Large intestine (tissue), 3 donors: ENCODE measurements around the gene RAD51AP1. TPM values are rescaled to one million over a fixed set of nuclear protein-coding genes. Genes with fewer than 3 reads are reported as not detected.

Source experiments
- DNase-seq, 2 donors: peaks; one replicate each; pipeline versions ENCODE4 v3.0.0 to v3.0.0-alpha.2; 2013
- H3K27ac ChIP-seq: one replicate; pipeline ENCODE4 v1.5.1; 2013; ENCODE audit warnings: low read length
- H3K27me3 ChIP-seq: 2 replicates; pipeline ENCODE4 v1.6.1; 2013; ENCODE audit warnings: low read length; ENCODE audit not compliant: control insufficient read depth, insufficient read depth
- H3K36me3 ChIP-seq: 2 replicates; pipeline ENCODE4 v1.6.1; 2013; ENCODE audit warnings: low read length; ENCODE audit not compliant: control insufficient read depth, insufficient read depth
- H3K4me1 ChIP-seq: one replicate; pipeline ENCODE4 v1.6.1; 2013; ENCODE audit warnings: low read length; ENCODE audit not compliant: control insufficient read depth, insufficient read depth
- H3K4me3 ChIP-seq: one replicate; pipeline ENCODE4 v1.5.1; 2013; ENCODE audit warnings: low read length
- H3K9me3 ChIP-seq: one replicate; pipeline ENCODE4 v1.6.1; 2013; ENCODE audit warnings: mild to moderate bottlenecking, low read depth, low read length, moderate library complexity; ENCODE audit not compliant: control insufficient read depth
- WGBS: methylation state at CpG from one replicate; pipeline ENCODE4 v1.1.5; 2013; ENCODE audit warnings: low lambda C conversion rate; ENCODE audit not compliant: insufficient coverage; 5-methylcytosine and 5-hydroxymethylcytosine counted together
- polyA plus RNA-seq: library from polyadenylated mRNA; unstranded; fragments of 120-200 nt; gene quantifications from one replicate; pipeline ENCODE4 v1.2.1, GENCODE V29; 2013

RAD51AP1 gene
- polyA plus RNA-seq, 1 donor, result 16.0 TPM

GRCh38 chr12:4564818-4565217 is 26.1 kb downstream of the RAD51AP1 start:
- no peak for DNase-seq
- Histone ChIP-seq H3K27me3 (peaks cover 4% of the 10 kb centered on the region), H3K9me3 (no peaks in the 10 kb centered on the region), H3K27ac (no peak overlapping the region), H3K4me3 (no peak overlapping the region), H3K36me3 (no peaks in the 10 kb centered on the region), H3K4me1 (peaks cover 9% of the 10 kb centered on the region)
- 80% methylated on average over 4 of the region's 5 CpGs for WGBS

- H3K36me3 ChIP-seq, result no peaks in the 10 kb centered on the region
- H3K4me1 ChIP-seq, result peaks cover 8% of the 10 kb centered on the region
- DNase-seq, result no peak
- H3K27me3 ChIP-seq, result peaks cover 4% of the 10 kb centered on the region
- H3K27ac ChIP-seq, result no peak overlapping the region
- H3K9me3 ChIP-seq, result no peaks in the 10 kb centered on the region
- no CpG with 5 or more reads among the region's 2 CpGs for WGBS
- H3K4me3 ChIP-seq, result no peak overlapping the region
These were observed 27.8 kb downstream of the RAD51AP1 start for GRCh38 chr12:4566474-4566873.

- Histone ChIP-seq H3K27me3 (peaks cover 4% of the 10 kb centered on the region), H3K9me3 (no peaks in the 10 kb centered on the region), H3K4me1 (peaks cover 2% of the 10 kb centered on the region), H3K36me3 (no peaks in the 10 kb centered on the region), H3K4me3 (no peak overlapping the region), H3K27ac (no peak overlapping the region)
- WGBS, result 45% methylated on average over 2 of the region's 3 CpGs
- peak in 1 of 2 donors; percentile 23 for DNase-seq
These were observed 28.6 kb downstream of the RAD51AP1 start for GRCh38 chr12:4567073-4567881.

GRCh38 chr12:4569261-4569660 is 30.6 kb downstream of the RAD51AP1 start:
- no peak overlapping the region for H3K27ac ChIP-seq
- no peaks in the 10 kb centered on the region for H3K9me3 ChIP-seq
- no peaks in the 10 kb centered on the region for H3K4me1 ChIP-seq
- WGBS, result no CpG with 5 or more reads among the region's 4 CpGs
- H3K4me3 ChIP-seq, result no peak overlapping the region
- DNase-seq, result no peak
- H3K27me3 ChIP-seq, result no peaks in the 10 kb centered on the region
- no peaks in the 10 kb centered on the region for H3K36me3 ChIP-seq

- Histone ChIP-seq H3K27me3 (no peaks in the 10 kb centered on the region), H3K4me3 (no peak overlapping the region), H3K27ac (no peak overlapping the region), H3K36me3 (no peaks in the 10 kb centered on the region), H3K4me1 (no peaks in the 10 kb centered on the region), H3K9me3 (no peaks in the 10 kb centered on the region)
- no peak for DNase-seq
- 100% methylated on average over 1 of the region's 7 CpGs for WGBS
These were observed 34.0 kb downstream of the RAD51AP1 start for GRCh38 chr12:4572680-4573079.

GRCh38 chr12:4579305-4580102 is 40.8 kb downstream of the RAD51AP1 start:
- peak in 1 of 2 donors; percentile 13 for DNase-seq
- Histone ChIP-seq H3K9me3 (no peaks in the 10 kb centered on the region), H3K27me3 (peaks cover 3% of the 10 kb centered on the region), H3K4me3 (no peak overlapping the region), H3K27ac (no peak overlapping the region), H3K36me3 (no peaks in the 10 kb centered on the region), H3K4me1 (no peaks in the 10 kb centered on the region)
- no CpG with 5 or more reads among the region's 8 CpGs for WGBS

GRCh38 chr12:4580281-4580688 is 41.6 kb downstream of the RAD51AP1 start:
- Histone ChIP-seq H3K36me3 (no peaks in the 10 kb centered on the region), H3K27ac (no peak overlapping the region), H3K4me3 (no peak overlapping the region), H3K27me3 (peaks cover 3% of the 10 kb centered on the region), H3K9me3 (no peaks in the 10 kb centered on the region), H3K4me1 (no peaks in the 10 kb centered on the region)
- WGBS, result no CpG with 5 or more reads among the region's 3 CpGs
- no peak for DNase-seq

DNA sequence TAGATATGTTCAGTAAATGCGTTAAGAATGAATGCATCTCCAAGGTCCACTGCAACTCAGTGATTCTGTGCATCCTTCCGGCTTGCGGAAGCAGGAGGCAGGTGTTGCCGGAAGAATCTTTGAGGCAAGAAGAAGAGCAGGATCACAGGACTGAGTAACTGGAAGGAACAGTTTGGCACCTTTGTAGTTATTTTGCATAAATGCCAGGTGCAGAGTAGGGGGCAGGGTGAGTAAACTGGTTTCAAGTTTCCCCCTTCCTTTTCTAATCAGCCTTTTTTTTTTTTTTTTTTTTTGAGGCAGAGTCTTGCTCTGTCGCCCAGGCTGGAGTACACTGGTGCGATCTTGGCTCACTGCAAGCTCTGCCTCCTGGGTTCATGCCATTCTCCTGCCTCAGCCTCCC is 45.6 kb downstream of the RAD51AP1 start:
- H3K4me3 ChIP-seq, result no peak overlapping the region
- no peak for DNase-seq
- H3K9me3 ChIP-seq, result no peaks in the 10 kb centered on the region
- no peaks in the 10 kb centered on the region for H3K36me3 ChIP-seq
- WGBS, result no CpG with 5 or more reads among the region's 6 CpGs
- H3K27me3 ChIP-seq, result peaks cover 3% of the 10 kb centered on the region
- H3K27ac ChIP-seq, result no peak overlapping the region
- no peaks in the 10 kb centered on the region for H3K4me1 ChIP-seq

- no peak for DNase-seq
- Histone ChIP-seq H3K36me3 (no peaks in the 10 kb centered on the region), H3K27me3 (peaks cover 3% of the 10 kb centered on the region), H3K27ac (no peak overlapping the region), H3K9me3 (no peaks in the 10 kb centered on the region), H3K4me1 (no peaks in the 10 kb centered on the region), H3K4me3 (no peak overlapping the region)
- WGBS, result 100% methylated on average over 3 of the region's 7 CpGs
These were observed 46.2 kb downstream of the RAD51AP1 start for GRCh38 chr12:4584896-4585295.

DNA sequence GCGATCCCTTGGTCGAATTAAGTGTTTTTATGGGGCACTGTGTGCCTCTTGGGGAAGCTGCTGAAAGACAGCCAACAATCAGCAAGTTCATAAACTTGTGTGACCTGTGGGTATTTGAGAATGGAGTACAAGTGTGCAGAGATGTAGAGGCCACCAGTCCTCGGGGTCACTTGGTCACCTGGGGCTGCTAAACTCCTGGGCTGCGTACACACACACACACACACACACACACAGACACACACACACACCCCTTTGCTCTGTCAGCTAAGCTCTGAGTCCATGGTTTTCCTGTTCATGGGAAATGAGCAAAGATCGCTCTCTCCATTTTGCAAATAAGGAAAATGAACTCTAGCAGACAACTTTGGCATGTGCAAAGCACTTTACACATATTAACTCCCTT is 47.8 kb downstream of the RAD51AP1 start:
- Histone ChIP-seq H3K27ac (no peak overlapping the region), H3K27me3 (no peaks in the 10 kb centered on the region), H3K4me1 (no peaks in the 10 kb centered on the region), H3K36me3 (no peaks in the 10 kb centered on the region), H3K9me3 (no peaks in the 10 kb centered on the region), H3K4me3 (no peak overlapping the region)
- WGBS, result no CpG with 5 or more reads among the region's 5 CpGs
- peak in 1 of 2 donors; percentile 48 for DNase-seq
